ENCODE measurements around the gene PRPSAP1. TPM values are rescaled to one million over a fixed set of nuclear protein-coding genes. Genes with fewer than 3 reads are reported as not detected.

Gene PRPSAP1
- total RNA-seq, 1 experiment from 2014 or later: 47.8 TPM

DNA sequence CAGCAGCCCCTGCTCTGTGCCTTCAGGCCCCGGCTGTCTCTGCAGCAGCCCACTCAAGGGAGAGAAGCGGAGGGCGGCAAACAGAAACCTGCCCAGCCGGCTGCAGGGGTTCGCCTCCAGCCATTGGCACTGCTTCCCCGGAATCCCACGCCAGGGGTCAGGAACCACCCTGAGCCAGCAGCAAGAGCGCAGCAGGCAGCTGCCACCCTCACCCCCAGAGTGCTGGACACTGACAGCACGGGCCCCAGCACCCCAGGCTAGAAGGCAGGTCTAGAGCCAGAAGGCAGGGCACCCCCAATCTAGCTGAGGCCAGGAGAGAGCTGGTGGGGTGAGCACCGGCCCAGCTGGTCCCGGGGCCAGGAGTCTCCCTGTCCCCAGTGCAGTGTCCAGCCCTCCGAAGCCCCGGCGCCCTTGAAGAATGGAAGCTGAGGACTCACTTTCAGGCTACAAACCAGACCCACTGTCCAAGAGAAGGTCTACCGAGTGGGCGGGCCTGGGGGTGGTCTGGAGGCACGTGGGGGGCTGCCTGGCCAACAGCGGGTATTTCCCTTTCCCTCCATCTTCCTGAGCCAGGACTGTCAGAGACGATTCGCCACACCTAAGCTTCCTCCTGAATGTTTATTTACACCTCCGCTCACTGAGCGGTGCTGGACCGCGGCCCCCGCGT lies 80.1 kb downstream of the PRPSAP1 start:
- H4K20me1 ChIP-seq (ENCODE audit: low read length): peaks cover 3% of the 10 kb centered on the region; the same call in 1 of the 2 replicates
- ChIA-PET CTCF (interaction anchor here (0.5 kb wide), 1 partner anchor 145 kb away, joined by 10 read pairs; no protein-coding TSS in a partner anchor), POLR2A (ENCODE audit: unreplicated experiment) (no interaction called here)
- no peak overlapping the region for H3K4me3 ChIP-seq (ENCODE audit: low read length)
- H3F3A ChIP-seq (ENCODE audit: low read length, unreplicated experiment): no peaks in the 10 kb centered on the region
- ATAC-seq (no peak), DNase-seq (no peak)
- intact Hi-C loops (cut with micrococcal nuclease): loop anchor here (10.0 kb wide), 1 partner anchor 369 kb away; the partner anchor contains the start of gene MRPL38
- H3K79me2 ChIP-seq (ENCODE audit: low read length): peaks cover 15% of the 10 kb centered on the region
- H3K36me3 ChIP-seq (ENCODE audit: low read depth, low read length): peaks cover 3% of the 10 kb centered on the region; the same call in 1 of the 2 replicates
- H3K9ac ChIP-seq (ENCODE audit: low read length): no peak overlapping the region
- BruUV-seq (replicated peaks): no TSS peak
- no peak overlapping the region for H3K4me2 ChIP-seq (ENCODE audit: low read length)
- TF ChIP-seq EZH2phosphoT487 (IDR thresholded peaks at IDR 0.05; ENCODE audit: borderline replicate concordance, low read length) (no peak), EZH2 (IDR thresholded peaks at IDR 0.05; ENCODE audit: low read length, unreplicated experiment) (no peak)
- TF ChIP-seq, protein P1, sequence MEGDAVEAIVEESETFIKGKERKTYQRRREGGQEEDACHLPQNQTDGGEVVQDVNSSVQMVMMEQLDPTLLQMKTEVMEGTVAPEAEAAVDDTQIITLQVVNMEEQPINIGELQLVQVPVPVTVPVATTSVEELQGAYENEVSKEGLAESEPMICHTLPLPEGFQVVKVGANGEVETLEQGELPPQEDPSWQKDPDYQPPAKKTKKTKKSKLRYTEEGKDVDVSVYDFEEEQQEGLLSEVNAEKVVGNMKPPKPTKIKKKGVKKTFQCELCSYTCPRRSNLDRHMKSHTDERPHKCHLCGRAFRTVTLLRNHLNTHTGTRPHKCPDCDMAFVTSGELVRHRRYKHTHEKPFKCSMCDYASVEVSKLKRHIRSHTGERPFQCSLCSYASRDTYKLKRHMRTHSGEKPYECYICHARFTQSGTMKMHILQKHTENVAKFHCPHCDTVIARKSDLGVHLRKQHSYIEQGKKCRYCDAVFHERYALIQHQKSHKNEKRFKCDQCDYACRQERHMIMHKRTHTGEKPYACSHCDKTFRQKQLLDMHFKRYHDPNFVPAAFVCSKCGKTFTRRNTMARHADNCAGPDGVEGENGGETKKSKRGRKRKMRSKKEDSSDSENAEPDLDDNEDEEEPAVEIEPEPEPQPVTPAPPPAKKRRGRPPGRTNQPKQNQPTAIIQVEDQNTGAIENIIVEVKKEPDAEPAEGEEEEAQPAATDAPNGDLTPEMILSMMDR (conservative IDR thresholded peaks at IDR 0.05; ENCODE audit: low read depth, low read length): no peak
- no peaks in the 10 kb centered on the region for H3K9me3 ChIP-seq (ENCODE audit: low read length)
- H3K27me3 ChIP-seq (ENCODE audit: low read length): no peaks in the 10 kb centered on the region
- no peak overlapping the region for H2AFZ ChIP-seq (ENCODE audit: low read length)
- H3K9me2 ChIP-seq (replicated peaks; ENCODE audit: low read length): no peaks in the 10 kb centered on the region
- H3K27ac ChIP-seq (ENCODE audit: low read length): no peak overlapping the region
- peaks cover 13% of the 10 kb centered on the region for H3K4me1 ChIP-seq (ENCODE audit: insufficient read depth, low read length)

DNA sequence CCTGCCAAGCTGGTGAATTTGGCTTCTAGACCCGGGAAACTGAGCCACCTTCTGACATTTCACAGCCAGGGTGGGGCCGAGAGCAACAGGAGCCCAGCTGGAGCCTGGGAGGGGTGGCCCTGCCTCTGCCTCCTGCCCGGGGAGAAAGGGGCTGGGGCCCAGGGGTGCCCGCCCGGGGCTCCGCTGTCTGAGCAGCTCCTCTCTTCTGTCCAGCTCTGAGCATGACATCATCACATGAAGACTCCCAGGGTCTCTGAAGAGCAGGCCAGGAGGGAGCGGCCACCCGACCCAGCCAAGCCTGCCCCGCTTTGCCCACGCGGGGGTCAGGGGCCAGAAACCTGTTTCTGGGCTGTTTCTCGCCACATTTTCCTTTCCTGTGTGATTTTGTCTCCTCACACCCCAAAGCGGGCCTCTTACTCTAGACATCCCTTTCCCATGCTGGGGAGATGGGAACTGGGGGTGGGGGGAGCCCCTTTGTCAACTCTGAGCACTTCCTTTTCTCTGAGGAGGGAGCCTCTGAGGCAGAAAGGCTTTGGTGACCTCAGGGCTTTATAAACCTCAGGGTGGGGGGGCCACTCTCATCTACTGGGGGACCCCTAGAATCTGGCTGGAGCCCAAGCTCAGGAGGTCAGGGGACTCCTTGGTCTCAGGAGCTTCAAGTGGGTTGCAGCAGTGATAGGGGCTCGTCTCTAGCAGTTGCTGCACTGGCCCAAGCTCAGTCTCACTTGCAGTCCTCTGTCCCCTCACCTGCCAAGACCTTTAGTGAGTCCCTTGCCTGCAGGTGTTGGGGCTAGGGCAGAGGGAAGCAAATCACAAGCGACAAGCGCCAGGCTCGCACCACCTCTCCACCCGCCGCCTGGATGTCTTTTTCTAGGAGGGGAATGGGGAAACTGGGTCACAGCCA lies 80.9 kb downstream of the PRPSAP1 start:
- no TSS peak for BruUV-seq (replicated peaks)

More for the DNA sequence above, 80.9 kb downstream of the PRPSAP1 start:
- POLR2A ChIA-PET (ENCODE audit: unreplicated experiment): no interaction called here
- Histone ChIP-seq H3K9me3 (ENCODE audit: low read length) (no peaks in the 10 kb centered on the region), H3K9ac (ENCODE audit: low read length) (no peak overlapping the region), H3K4me1 (ENCODE audit: insufficient read depth, low read length) (peaks cover 19% of the 10 kb centered on the region), H2AFZ (ENCODE audit: low read length) (no peak overlapping the region), H3K4me2 (ENCODE audit: low read length) (no peak overlapping the region), H3F3A (ENCODE audit: low read length, unreplicated experiment) (no peaks in the 10 kb centered on the region), H3K27ac (ENCODE audit: low read length) (no peak overlapping the region), H4K20me1 (ENCODE audit: low read length) (peaks cover 3% of the 10 kb centered on the region; the same call in 1 of the 2 replicates), H3K9me2 (replicated peaks; ENCODE audit: low read length) (no peaks in the 10 kb centered on the region), H3K79me2 (ENCODE audit: low read length) (peaks cover 23% of the 10 kb centered on the region), H3K27me3 (ENCODE audit: low read length) (no peaks in the 10 kb centered on the region), H3K4me3 (ENCODE audit: low read length) (no peak overlapping the region), H3K36me3 (ENCODE audit: low read depth, low read length) (peaks cover 9% of the 10 kb centered on the region; the same call in 1 of the 2 replicates)
- intact Hi-C loops (cut with micrococcal nuclease): loop anchor here (10.0 kb wide), 1 partner anchor 368 kb away; the partner anchor contains the start of gene MRPL38
- TF ChIP-seq EZH2phosphoT487 (IDR thresholded peaks at IDR 0.05; ENCODE audit: borderline replicate concordance, low read length) (no peak), EZH2 (IDR thresholded peaks at IDR 0.05; ENCODE audit: low read length, unreplicated experiment) (no peak)
- TF ChIP-seq, protein P1 (conservative IDR thresholded peaks at IDR 0.05; ENCODE audit: low read depth, low read length): no peak
- CTCF ChIA-PET: no interaction called here
- no peak for ATAC-seq
- DNase-seq: no peak

All from PC-3 (cell line).